Glutamatergic neuron (in vitro differentiated cells): ENCODE results near the gene NFIC. TPM values are rescaled to one million over a fixed set of nuclear protein-coding genes. Genes with fewer than 3 reads are reported as not detected.

Experiments
- DNase-seq: peaks from one replicate; pipeline ENCODE4 v3.0.0; 2022
- H3K27ac Mint-ChIP-seq: one replicate; pipeline ENCODE4 v1.8.0; 2020; ENCODE audit warnings: mild to moderate bottlenecking, mixed read lengths, inconsistent platforms; ENCODE audit not compliant: unreplicated experiment
- H3K27me3 Mint-ChIP-seq: one replicate; pipeline ENCODE4 v1.8.0; 2020; ENCODE audit warnings: mild to moderate bottlenecking, moderate library complexity, mixed read lengths, inconsistent platforms; ENCODE audit not compliant: unreplicated experiment
- H3K36me3 Mint-ChIP-seq: one replicate; pipeline ENCODE4 v1.8.0; 2020; ENCODE audit warnings: mild to moderate bottlenecking, mixed read lengths, inconsistent platforms; ENCODE audit not compliant: unreplicated experiment
- H3K4me1 Mint-ChIP-seq: one replicate; pipeline ENCODE4 v1.8.0; 2020; ENCODE audit warnings: mild to moderate bottlenecking, low read depth, mixed read lengths, inconsistent platforms; ENCODE audit not compliant: unreplicated experiment
- H3K4me3 Mint-ChIP-seq: one replicate; pipeline ENCODE4 v1.8.0; 2020; ENCODE audit warnings: mild to moderate bottlenecking, mixed read lengths, inconsistent platforms; ENCODE audit not compliant: unreplicated experiment
- H3K9me3 Mint-ChIP-seq: one replicate; pipeline ENCODE4 v1.8.0; 2020; ENCODE audit warnings: mild to moderate bottlenecking, moderate library complexity, mixed read lengths, inconsistent platforms; ENCODE audit not compliant: unreplicated experiment
- total RNA-seq: library from RNA; stranded (reverse); fragmentation: NEBNext Ultra II Directional; extraction: Animal tissue kit (Norgen Biotek cat#: 25700); gene quantifications from one replicate; pipeline ENCODE4 v1.2.1, GENCODE V29; 2021; ENCODE audit not compliant: unreplicated experiment
- TF ChIP-seq, protein P1 (sequence below): fragments of 200-600 bp; sonication (generic); IDR thresholded peaks from one replicate; pipeline ENCODE4 v1.5.0; 2021; ENCODE audit not compliant: partially characterized antibody, unreplicated experiment

Gene NFIC
- total RNA-seq, 1 donor from 2014 or later = 2.0 TPM

- Mint-ChIP-seq H3K4me1 (peaks cover 3% of the 10 kb centered on the region), H3K4me3 (no peak overlapping the region), H3K27me3 (peaks cover 23% of the 10 kb centered on the region), H3K9me3 (peaks cover 5% of the 10 kb centered on the region), H3K36me3 (no peaks in the 10 kb centered on the region), H3K27ac (no peak overlapping the region)
- DNase-seq = no peak
- TF ChIP-seq, protein P1, sequence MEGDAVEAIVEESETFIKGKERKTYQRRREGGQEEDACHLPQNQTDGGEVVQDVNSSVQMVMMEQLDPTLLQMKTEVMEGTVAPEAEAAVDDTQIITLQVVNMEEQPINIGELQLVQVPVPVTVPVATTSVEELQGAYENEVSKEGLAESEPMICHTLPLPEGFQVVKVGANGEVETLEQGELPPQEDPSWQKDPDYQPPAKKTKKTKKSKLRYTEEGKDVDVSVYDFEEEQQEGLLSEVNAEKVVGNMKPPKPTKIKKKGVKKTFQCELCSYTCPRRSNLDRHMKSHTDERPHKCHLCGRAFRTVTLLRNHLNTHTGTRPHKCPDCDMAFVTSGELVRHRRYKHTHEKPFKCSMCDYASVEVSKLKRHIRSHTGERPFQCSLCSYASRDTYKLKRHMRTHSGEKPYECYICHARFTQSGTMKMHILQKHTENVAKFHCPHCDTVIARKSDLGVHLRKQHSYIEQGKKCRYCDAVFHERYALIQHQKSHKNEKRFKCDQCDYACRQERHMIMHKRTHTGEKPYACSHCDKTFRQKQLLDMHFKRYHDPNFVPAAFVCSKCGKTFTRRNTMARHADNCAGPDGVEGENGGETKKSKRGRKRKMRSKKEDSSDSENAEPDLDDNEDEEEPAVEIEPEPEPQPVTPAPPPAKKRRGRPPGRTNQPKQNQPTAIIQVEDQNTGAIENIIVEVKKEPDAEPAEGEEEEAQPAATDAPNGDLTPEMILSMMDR = peak; percentile 37
These were observed 97.6 kb downstream of the NFIC start for GRCh38 chr19:3463714-3464586.

DNA sequence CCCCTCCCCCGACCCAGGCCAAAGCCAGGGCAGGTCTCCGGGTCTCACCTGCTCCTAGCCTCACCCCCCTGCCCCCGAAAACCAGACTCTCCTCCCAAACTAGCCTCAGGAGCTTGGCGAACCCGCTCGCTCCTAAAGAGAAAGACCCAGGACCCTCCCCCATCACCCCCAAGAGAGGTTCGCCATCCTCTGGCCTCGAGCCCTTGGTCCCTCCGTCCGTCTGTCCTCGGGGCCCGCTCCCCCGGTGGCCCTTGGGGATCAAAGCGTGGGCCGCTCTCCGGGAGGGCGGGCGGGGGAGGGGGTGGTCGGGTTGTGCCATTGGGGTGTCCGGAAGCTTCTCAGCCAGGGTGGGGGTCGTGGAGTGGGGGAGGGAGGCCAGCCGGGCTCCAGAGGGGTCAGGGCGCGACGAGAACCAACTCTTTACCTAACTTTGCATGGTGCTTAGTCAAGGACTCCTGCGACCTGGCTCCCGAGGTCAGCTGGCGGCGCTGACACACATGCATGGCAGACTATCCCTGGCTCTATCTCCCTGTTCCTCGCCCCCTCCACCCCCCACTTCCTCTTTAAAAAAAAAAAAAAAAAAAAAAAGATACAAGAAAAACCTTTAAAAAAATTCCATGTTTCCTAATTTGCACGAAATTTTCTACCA is 98.3 kb downstream of the NFIC start:
- H3K27ac Mint-ChIP-seq = no peak overlapping the region
- H3K9me3 Mint-ChIP-seq = peaks cover 5% of the 10 kb centered on the region
- no peak for DNase-seq
- H3K4me3 Mint-ChIP-seq = no peak overlapping the region
- peaks cover 24% of the 10 kb centered on the region for H3K27me3 Mint-ChIP-seq
- H3K4me1 Mint-ChIP-seq = peaks cover 3% of the 10 kb centered on the region
- TF ChIP-seq, protein P1 = no peak
- no peaks in the 10 kb centered on the region for H3K36me3 Mint-ChIP-seq

DNA sequence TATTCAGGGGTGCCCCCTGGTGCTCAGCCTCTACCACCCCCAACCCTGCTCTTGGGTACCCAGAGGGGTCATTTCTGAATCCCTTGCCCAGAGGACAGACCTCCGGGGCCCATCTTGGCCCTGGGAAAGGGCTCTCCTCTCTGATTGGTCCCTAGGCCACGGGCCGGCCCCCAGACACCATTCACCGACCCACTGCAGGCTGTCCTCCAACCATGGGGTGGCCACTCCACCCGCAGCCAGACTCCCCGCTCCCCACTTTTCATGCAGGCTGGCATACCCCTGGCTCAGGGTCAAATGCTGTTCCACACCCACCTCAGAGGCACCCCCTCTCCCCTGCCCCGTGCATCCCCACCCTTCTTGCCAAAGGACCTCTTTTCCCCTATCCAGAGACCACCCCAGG is 99.2 kb downstream of the NFIC start:
- Mint-ChIP-seq H3K4me3 (no peak overlapping the region), H3K36me3 (no peaks in the 10 kb centered on the region), H3K9me3 (peaks cover 3% of the 10 kb centered on the region), H3K27ac (no peak overlapping the region), H3K4me1 (peaks cover 3% of the 10 kb centered on the region), H3K27me3 (peaks cover 28% of the 10 kb centered on the region)
- no peak for DNase-seq
- TF ChIP-seq, protein P1 = no peak

DNA sequence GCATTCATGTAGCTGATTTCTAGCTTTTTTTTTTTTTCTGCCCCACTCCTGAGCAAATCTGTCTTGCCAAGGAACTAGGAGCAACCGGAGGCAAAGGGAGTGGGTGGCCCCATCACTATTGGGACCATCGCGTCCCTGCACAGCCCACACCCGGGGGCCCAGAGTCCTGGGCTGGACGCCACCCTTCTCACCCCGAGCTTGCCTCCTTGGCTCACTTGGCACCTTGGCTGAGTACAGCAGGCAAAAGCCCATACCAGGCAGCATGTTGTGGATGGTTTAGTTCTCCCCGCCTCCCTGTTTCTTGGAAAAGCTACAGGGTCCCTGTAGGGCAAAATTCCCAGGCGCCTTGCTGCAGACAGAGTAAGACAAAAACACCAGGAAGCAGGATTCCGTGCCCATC is 100.3 kb downstream of the NFIC start:
- no peak overlapping the region for H3K4me3 Mint-ChIP-seq
- H3K27ac Mint-ChIP-seq = no peak overlapping the region
- H3K4me1 Mint-ChIP-seq = peaks cover 3% of the 10 kb centered on the region
- no peaks in the 10 kb centered on the region for H3K36me3 Mint-ChIP-seq
- TF ChIP-seq, protein P1 = no peak
- DNase-seq = no peak
- peaks cover 29% of the 10 kb centered on the region for H3K27me3 Mint-ChIP-seq
- peaks cover 3% of the 10 kb centered on the region for H3K9me3 Mint-ChIP-seq
